Measurements from ENCODE around the gene WDR13. TPM values are rescaled to one million over a fixed set of nuclear protein-coding genes. Genes with fewer than 3 reads are reported as not detected.
A peak's percentile ranks its signal among the peaks of the same experiment; 100 is the strongest.

WDR13 gene
- total RNA-seq, 2 experiments from 2014 or later, result 48.5 to 53.5 TPM

DNA sequence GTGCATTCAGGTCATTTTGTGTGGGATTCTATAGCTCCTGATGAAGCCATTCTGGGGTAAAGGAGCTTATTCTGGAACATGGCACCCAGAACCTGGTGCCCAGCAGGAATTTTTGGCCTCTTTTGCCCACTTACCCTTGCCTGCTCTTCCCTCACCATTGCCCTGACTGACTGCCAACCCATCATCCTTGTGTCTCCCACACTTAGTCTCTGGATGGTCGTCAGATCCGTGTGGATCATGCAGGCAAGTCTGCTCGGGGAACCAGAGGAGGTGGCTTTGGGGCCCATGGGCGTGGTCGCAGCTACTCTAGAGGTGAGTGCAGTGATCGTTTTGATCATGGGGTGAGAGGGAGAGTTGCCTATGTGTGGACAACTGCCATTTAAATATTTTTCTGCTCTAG lies 21.2 kb upstream of the WDR13 start:
- Mint-ChIP-seq H3K4me1 (peaks cover 38% of the 10 kb centered on the region), H3K9me3 (no peaks in the 10 kb centered on the region), H3K27ac (peak overlapping the region; percentile 99), H3K4me3 (peak overlapping the region; percentile 98), H3K36me3 (ENCODE audit: low read depth) (peaks cover 54% of the 10 kb centered on the region), H3K27me3 (no peaks in the 10 kb centered on the region)
- ChIA-PET POLR2A (interaction anchor here (1.5 to 3.0 kb wide), 3 partner anchors 14 to 102 kb away, joined by 7 to 16 read pairs (median 8); partner anchors contain the start of gene EBP), CTCF (interaction anchor here (2.5 kb wide), 1 partner anchor 37 kb away, joined by 17 read pairs; the partner anchor contains the start of gene TBC1D25)
- DNase-seq, result no peak

DNA sequence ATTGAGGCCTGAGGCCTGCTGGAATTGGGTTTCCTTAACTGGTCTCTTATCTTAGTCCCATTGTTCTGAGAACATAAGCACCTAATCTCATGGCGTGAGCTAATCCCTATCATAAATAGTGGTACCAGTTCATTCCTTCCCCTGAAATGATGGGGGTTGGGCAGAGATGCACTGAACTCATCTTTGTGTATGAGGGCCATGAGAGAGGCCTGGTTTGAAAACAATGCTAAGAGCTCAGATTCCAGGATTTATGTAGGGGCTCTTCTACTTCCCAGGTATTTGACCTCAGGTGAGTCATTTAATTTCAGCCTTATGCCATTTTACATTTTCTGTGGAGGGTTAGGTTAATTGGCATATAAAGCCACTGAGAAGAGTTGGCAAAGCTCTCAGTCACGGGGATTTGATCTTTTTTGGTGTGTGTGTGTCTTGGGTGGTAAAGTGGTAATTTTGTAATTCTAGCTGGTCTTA lies 18.6 kb upstream of the WDR13 start:
- H3K4me3 Mint-ChIP-seq, result no peak overlapping the region
- peaks cover 53% of the 10 kb centered on the region for H3K36me3 Mint-ChIP-seq (ENCODE audit: low read depth)
- DNase-seq, result no peak
- ChIA-PET POLR2A (interaction anchor here (0.6 to 1.4 kb wide), 3 partner anchors 8 to 12 kb away, joined by 4 read pairs; no protein-coding TSS in a partner anchor), CTCF (no interaction called here)
- no peaks in the 10 kb centered on the region for H3K27me3 Mint-ChIP-seq
- H3K27ac Mint-ChIP-seq, result no peak overlapping the region
- H3K4me1 Mint-ChIP-seq, result peaks cover 35% of the 10 kb centered on the region
- H3K9me3 Mint-ChIP-seq, result no peaks in the 10 kb centered on the region

DNA sequence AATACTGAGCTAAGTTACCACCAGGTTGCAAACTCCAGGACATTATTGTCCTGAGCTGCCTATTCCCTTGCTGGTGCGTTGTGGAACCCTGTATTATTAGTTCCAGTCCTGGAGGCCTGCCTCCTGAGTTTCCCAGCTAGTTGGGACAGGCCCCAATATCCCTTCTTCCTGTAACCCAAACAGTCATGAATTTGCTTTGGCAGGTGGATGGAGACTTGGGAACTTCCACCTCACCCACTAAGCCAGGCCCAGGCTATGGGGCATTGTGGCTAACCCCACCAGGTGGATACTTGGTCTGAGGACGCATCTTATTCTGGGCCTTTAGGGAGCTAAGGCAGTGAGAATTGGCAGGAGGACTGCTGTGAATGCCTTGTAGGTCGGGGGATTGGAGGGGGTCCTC lies 18.0 kb upstream of the WDR13 start:
- H3K36me3 Mint-ChIP-seq (ENCODE audit: low read depth), result peaks cover 49% of the 10 kb centered on the region
- DNase-seq, result no peak
- H3K4me3 Mint-ChIP-seq, result no peak overlapping the region
- no peaks in the 10 kb centered on the region for H3K9me3 Mint-ChIP-seq
- peaks cover 30% of the 10 kb centered on the region for H3K4me1 Mint-ChIP-seq
- ChIA-PET POLR2A (interaction anchor here (0.6 to 1.4 kb wide), 3 partner anchors 8 to 12 kb away, joined by 4 read pairs; no protein-coding TSS in a partner anchor), CTCF (interaction anchor here (0.9 kb wide), 1 partner anchor 17 kb away, joined by 3 read pairs; no protein-coding TSS in a partner anchor)
- no peaks in the 10 kb centered on the region for H3K27me3 Mint-ChIP-seq
- no peak overlapping the region for H3K27ac Mint-ChIP-seq

DNA sequence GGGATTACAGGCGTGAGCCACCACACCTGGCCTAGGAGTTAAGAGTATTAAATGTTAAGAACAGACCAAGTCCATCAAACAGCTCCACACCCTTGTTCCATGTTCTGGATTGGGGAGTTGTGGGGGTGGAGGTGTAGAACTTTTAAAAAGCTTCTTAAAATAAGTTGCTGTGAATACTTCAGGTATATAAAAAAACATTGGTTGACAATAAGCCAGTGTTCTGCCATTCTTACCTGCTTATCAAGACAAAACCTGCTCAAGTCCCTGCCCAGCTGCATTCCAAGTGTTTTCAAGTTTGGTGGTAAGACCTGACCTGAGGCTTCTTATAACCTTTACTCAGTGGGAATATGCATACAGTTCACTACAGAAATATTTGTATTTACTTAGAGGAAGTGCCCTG lies 16.6 kb upstream of the WDR13 start:
- peaks cover 25% of the 10 kb centered on the region for H3K4me1 Mint-ChIP-seq
- CTCF ChIA-PET, result no interaction called here

DNA sequence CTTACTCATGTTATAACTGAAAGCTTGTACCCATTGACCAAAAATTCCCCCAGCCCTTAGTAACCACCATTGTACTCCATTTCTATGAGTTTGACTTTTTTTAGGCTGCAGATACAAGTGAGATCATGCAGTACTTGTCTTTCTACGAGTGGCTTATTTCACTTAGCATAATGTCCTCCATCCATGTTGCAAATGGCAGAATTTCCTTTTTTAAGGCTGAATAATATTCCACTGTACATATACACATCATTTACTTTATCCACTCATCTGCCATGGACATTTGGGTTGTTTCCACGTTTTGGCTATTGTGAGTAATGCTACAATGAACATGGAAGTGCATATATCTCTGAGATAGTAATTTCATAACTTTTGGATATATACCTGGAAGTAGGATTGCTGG lies 12.6 kb upstream of the WDR13 start:
- no peaks in the 10 kb centered on the region for H3K9me3 Mint-ChIP-seq
- H3K27ac Mint-ChIP-seq, result no peak overlapping the region
- ChIA-PET POLR2A (no interaction called here), CTCF (no interaction called here)
- H3K27me3 Mint-ChIP-seq, result no peaks in the 10 kb centered on the region
- H3K4me3 Mint-ChIP-seq, result no peak overlapping the region
- DNase-seq, result no peak
- H3K36me3 Mint-ChIP-seq (ENCODE audit: low read depth), result peaks cover 5% of the 10 kb centered on the region
- H3K4me1 Mint-ChIP-seq, result peaks cover 3% of the 10 kb centered on the region

More for the DNA sequence above, 16.6 kb upstream of the WDR13 start:
- POLR2A ChIA-PET, result no interaction called here
- Mint-ChIP-seq H3K27me3 (no peaks in the 10 kb centered on the region), H3K4me3 (no peak overlapping the region), H3K36me3 (ENCODE audit: low read depth) (peaks cover 39% of the 10 kb centered on the region), H3K9me3 (no peaks in the 10 kb centered on the region), H3K27ac (no peak overlapping the region)
- DNase-seq, result no peak

DNA sequence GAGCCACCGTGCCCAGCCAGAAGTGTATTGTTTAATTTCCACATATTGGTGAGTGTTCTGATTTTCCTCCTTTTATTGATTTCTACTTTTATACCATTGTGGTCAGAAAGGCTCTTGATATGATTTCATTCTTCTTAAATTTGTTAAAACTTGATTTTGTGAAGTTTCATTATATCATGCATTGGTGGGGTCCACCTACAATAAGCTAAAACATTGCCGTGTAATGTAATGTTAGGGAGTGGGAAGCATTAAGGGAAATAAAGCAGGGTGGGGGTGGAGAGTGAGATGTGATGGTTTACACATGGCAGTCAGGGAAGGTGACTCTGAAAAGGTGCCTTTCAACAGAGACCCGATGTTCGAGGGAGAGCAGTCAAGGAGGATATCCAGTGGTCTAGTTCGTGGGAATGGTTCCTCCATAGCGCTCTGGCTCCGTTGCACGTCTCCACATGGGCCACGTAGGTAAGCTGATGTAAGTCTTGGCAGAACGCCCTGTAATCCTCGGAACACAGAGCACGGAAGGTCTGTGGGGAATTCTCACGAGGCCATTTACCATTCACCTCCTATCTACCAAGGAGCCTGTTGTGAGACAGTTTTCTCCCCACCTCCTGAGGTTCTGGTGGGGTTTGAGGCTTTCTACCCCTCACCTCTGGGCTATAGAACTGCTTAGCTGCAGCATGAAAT lies 7.7 kb upstream of the WDR13 start:
- no peak for DNase-seq
- CTCF ChIA-PET, result interaction anchor here (0.5 kb wide), 1 partner anchor 34 kb away, joined by 3 read pairs; no protein-coding TSS in a partner anchor

DNA sequence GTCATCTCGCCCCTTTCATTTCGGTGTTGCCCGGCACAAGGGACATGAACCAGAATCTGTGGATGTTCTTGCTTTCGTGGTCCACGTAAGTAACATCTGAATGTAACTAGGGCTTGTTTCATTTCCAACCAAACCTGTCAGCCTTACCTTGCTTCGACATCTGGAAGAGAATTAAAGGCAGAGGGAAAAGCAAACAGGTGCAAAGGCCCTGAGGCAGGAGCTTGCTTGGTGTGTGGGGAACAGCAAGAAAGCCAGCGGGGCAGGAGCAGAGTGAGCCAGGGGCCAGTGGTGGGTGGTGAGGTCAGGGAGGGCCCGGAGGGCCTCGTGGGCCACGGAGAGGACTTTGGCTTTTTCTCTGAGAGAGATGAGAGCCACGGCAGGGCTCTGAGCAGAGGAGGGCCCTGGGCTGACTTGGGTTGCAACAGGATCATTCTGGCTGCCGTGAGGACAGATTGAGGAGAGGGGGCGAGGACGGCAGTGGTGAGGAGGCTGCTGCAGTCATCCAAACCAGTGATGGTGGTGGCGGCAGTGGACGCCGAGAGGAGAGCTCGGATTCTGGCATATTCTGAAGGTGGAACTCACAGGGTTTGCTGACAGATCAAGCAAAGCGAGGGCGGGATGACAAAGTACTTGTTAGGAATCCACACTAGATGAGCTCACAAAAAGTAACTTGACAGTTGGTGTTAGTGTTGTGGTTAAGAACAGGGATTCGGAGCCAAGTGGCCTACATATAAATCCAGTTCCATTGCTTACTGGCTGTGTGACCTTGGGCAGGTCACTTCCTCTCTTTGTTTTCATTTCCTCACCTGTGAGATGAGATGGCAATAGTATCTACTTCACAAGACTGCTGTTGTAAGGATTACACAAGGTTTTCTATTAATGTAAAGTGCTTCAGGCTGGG lies 6.8 kb upstream of the WDR13 start:
- POLR2A ChIA-PET, result interaction anchor here (2.6 kb wide), 1 partner anchor 15 kb away, joined by 7 read pairs; no protein-coding TSS in a partner anchor
- Mint-ChIP-seq H3K4me3 (no peak overlapping the region), H3K4me1 (peaks cover 2% of the 10 kb centered on the region), H3K27me3 (no peaks in the 10 kb centered on the region), H3K27ac (no peak overlapping the region), H3K9me3 (no peaks in the 10 kb centered on the region), H3K36me3 (ENCODE audit: low read depth) (no peaks in the 10 kb centered on the region)
- CTCF ChIA-PET, result interaction anchor here (1.0 kb wide), 1 partner anchor 16 kb away, joined by 3 read pairs; no protein-coding TSS in a partner anchor
- DNase-seq, result no peak

More for the DNA sequence above, 7.7 kb upstream of the WDR13 start:
- Mint-ChIP-seq H3K9me3 (no peaks in the 10 kb centered on the region), H3K4me1 (peaks cover 2% of the 10 kb centered on the region), H3K4me3 (no peak overlapping the region), H3K27ac (no peak overlapping the region), H3K27me3 (no peaks in the 10 kb centered on the region), H3K36me3 (ENCODE audit: low read depth) (no peaks in the 10 kb centered on the region)
- POLR2A ChIA-PET, result interaction anchor here (1.0 to 2.6 kb wide), 2 partner anchors 11 to 14 kb away, joined by 4 to 7 read pairs; no protein-coding TSS in a partner anchor

DNA sequence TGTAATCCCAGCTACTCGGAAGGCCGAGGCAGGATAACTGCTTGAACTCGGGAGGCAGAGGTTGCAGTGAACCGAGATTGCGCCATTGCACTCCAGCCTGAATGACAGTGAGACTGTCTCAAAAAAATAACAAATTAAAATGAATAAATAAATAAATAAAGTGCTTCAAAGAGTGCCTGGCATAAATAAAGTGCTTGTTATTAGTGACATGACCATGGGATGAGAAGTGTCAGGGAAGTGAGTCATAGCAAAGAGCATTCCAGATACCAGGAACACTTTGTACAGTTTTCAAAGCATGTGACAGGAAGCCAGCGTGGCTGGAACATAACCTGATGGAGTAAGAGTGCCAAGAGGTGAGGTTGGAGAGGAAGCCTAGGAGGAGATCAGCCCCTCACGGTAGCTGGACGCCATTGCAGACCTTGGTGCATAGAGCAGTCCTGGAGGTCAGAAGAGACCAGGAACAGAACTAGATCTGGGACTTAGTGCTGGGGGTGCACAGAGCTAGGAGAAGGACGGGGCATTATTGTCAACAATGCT lies 6.0 kb upstream of the WDR13 start:
- peaks cover 2% of the 10 kb centered on the region for H3K4me1 Mint-ChIP-seq
- no peaks in the 10 kb centered on the region for H3K36me3 Mint-ChIP-seq (ENCODE audit: low read depth)
- H3K9me3 Mint-ChIP-seq, result no peaks in the 10 kb centered on the region
- ChIA-PET POLR2A (interaction anchor here (2.6 kb wide), 1 partner anchor 16 kb away, joined by 7 read pairs; no protein-coding TSS in a partner anchor), CTCF (interaction anchor here (1.0 kb wide), 1 partner anchor 17 kb away, joined by 3 read pairs; no protein-coding TSS in a partner anchor)
- no peaks in the 10 kb centered on the region for H3K27me3 Mint-ChIP-seq
- H3K4me3 Mint-ChIP-seq, result no peak overlapping the region
- no peak overlapping the region for H3K27ac Mint-ChIP-seq
- DNase-seq, result no peak

DNA sequence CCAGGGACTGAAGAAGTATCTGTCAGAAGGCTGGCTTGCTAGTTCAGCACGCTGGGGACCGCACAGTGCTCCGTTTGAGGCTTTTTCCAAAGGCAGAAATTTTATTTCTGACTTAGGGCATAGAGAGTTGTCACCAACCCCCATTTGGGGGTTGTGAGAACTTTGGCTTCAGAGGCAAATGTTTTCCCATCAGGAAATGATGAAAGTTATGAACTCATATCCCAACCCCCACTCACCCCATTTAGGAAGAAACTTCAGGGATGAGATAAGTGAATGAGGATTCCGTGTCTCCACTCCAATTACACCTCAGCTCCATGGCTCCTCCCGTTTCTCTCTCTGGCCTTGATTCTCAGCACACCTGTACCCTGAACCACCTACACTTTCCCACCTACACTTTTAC lies 4.3 kb upstream of the WDR13 start:
- POLR2A ChIA-PET, result no interaction called here
- DNase-seq, result no peak
- Mint-ChIP-seq H3K27me3 (no peaks in the 10 kb centered on the region), H3K4me3 (no peak overlapping the region), H3K27ac (no peak overlapping the region), H3K36me3 (ENCODE audit: low read depth) (peaks cover 4% of the 10 kb centered on the region), H3K4me1 (peaks cover 5% of the 10 kb centered on the region), H3K9me3 (no peaks in the 10 kb centered on the region)
- CTCF ChIA-PET, result no interaction called here

DNA sequence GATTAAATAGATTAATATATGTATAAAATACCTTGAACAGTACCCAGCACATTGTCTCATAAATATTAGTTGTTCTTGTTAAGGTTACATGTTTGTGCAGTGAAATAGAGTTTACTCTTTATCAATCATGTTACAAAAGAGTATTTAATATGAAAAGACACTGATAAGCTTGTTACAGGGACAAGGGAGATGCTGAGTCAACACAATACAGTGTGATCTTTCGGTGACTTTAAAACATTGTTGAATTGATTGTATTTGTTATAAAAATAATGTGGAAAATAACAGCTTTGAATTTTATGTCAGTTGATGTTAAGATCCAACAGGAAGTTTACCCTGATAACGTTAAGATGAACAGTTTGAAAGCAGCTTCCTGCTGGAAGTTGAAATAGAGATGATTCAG lies 1.4 kb upstream of the WDR13 start:
- no peaks in the 10 kb centered on the region for H3K9me3 Mint-ChIP-seq
- DNase-seq, result no peak
- H3K27me3 Mint-ChIP-seq, result no peaks in the 10 kb centered on the region
- POLR2A ChIA-PET, result interaction anchor here (1.5 to 1.6 kb wide), 3 partner anchors 21 to 88 kb away, joined by 4 to 7 read pairs (median 6); partner anchors contain the start of genes RBM3 and WAS
- H3K4me3 Mint-ChIP-seq, result no peak overlapping the region
- CTCF ChIA-PET, result interaction anchor here (1.3 kb wide), 1 partner anchor 16 kb away, joined by 3 read pairs; no protein-coding TSS in a partner anchor
- H3K27ac Mint-ChIP-seq, result no peak overlapping the region
- peaks cover 12% of the 10 kb centered on the region for H3K36me3 Mint-ChIP-seq (ENCODE audit: low read depth)
- peaks cover 11% of the 10 kb centered on the region for H3K4me1 Mint-ChIP-seq

DNA sequence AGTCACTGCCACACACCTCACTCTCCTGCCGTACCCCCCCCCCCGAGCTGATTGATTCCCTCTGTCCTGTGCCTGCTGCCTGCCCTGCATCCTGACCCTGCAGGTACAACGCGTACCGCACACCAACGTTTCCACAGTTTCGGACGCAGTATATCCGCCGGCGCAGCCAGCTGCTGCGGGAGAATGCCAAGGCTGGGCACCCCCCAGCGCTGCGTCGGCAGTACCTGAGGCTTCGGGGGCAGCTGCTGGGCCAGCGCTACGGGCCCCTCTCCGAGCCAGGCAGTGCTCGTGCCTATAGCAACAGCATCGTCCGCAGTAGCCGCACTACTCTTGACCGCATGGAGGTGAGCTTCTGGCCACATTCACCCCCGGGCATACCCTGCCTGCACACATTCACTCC lies 1.3 kb downstream of the WDR13 start:
- POLR2A ChIA-PET, result interaction anchor here (1.2 kb wide), 1 partner anchor 99 kb away, joined by 3 read pairs; no protein-coding TSS in a partner anchor
- CTCF ChIA-PET, result no interaction called here
- peaks cover 9% of the 10 kb centered on the region for H3K4me1 Mint-ChIP-seq
- H3K9me3 Mint-ChIP-seq, result no peaks in the 10 kb centered on the region
- no peak for DNase-seq
- peaks cover 12% of the 10 kb centered on the region for H3K36me3 Mint-ChIP-seq (ENCODE audit: low read depth)
- no peak overlapping the region for H3K27ac Mint-ChIP-seq
- peak overlapping the region; percentile 95 for H3K4me3 Mint-ChIP-seq
- no peaks in the 10 kb centered on the region for H3K27me3 Mint-ChIP-seq

DNA sequence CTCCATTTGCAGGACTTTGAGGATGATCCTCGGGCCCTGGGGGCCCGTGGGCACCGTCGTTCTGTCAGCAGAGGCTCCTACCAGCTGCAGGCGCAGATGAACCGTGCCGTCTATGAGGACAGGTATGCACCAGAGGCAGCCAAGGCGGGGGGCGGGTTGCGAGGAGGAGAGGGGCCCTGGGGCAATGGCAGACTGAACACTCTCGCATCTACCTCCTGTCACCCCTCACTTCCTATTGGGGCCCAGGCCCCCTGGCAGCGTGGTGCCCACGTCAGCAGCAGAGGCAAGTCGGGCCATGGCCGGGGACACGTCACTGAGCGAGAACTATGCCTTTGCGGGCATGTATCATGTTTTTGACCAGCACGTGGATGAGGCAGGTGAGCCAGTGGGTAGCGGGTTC lies 2.0 kb downstream of the WDR13 start:
- POLR2A ChIA-PET, result no interaction called here
- H3K4me3 Mint-ChIP-seq, result peak overlapping the region; percentile 39
- no peaks in the 10 kb centered on the region for H3K27me3 Mint-ChIP-seq
- CTCF ChIA-PET, result no interaction called here
- H3K9me3 Mint-ChIP-seq, result no peaks in the 10 kb centered on the region
- no peak overlapping the region for H3K27ac Mint-ChIP-seq
- no peak for DNase-seq
- H3K4me1 Mint-ChIP-seq, result peaks cover 9% of the 10 kb centered on the region
- peaks cover 15% of the 10 kb centered on the region for H3K36me3 Mint-ChIP-seq (ENCODE audit: low read depth)
